Measurements from ENCODE around the gene MUC12. TPM values are rescaled to one million over a fixed set of nuclear protein-coding genes. Genes with fewer than 3 reads are reported as not detected.

Gene MUC12
- total RNA-seq, 1 experiment from 2014 or later, result 6.8 TPM

GRCh38 chr7:100942045-100942774, 27.2 kb upstream of the MUC12 start:
- DNase-seq (ENCODE audit: low read depth, low spot score) (peak; percentile 59), ATAC-seq (peak; percentile 76)
- CTCF ChIA-PET, result no interaction called here
- no peaks in the 10 kb centered on the region for H3K27me3 ChIP-seq (ENCODE audit: control insufficient read depth, insufficient read depth, low read length)
- intact Hi-C loops (cut with micrococcal nuclease; ENCODE audit: unreplicated experiment) (no loop called here), in situ Hi-C loops (cut with HindIII; ENCODE audit: low pct_unique_long_range_greater_than_20kb, low sequenced_read_pairs) (no loop called here)
- no peaks in the 10 kb centered on the region for H3K9me3 ChIP-seq (ENCODE audit: control insufficient read depth, insufficient read depth, low read depth, low read length)
- no peaks in the 10 kb centered on the region for H3K36me3 ChIP-seq (ENCODE audit: control insufficient read depth, insufficient read depth, low read length)
- H3K4me3 ChIP-seq (ENCODE audit: low read depth in 2 of 2, low read length in 2 of 2), result peak overlapping the region; percentile 15 to 34; a peak in 3 of 4 replicates
- peak overlapping the region; percentile 74 for H3K27ac ChIP-seq (ENCODE audit: low read length)
- H3K4me1 ChIP-seq (ENCODE audit: control insufficient read depth, insufficient read depth, low read length), result peaks cover 14% of the 10 kb centered on the region; the same call in 1 of the 2 replicates
- no TSS peak for BruUV-seq (replicated peaks)
- TF ChIP-seq SIN3A (IDR thresholded peaks at IDR 0.05; ENCODE audit: borderline replicate concordance, insufficient read depth, low read depth, low read length), result no peak
- no peak for TF ChIP-seq REST (IDR thresholded peaks at IDR 0.05; ENCODE audit: insufficient read depth in 1 of 2, low read depth in 2 of 2, low read length in 1 of 2)
- TF ChIP-seq CTCF (IDR thresholded peaks at IDR 0.05), result no peak
- peak; percentile 50; the same call in 1 of the 2 replicates for TF ChIP-seq POLR2AphosphoS5 (IDR thresholded peaks at IDR 0.05; ENCODE audit: low read depth, low read length)
- TF ChIP-seq TCF7L2 (IDR thresholded peaks at IDR 0.05; ENCODE audit: low read depth, low read length), result peak; percentile 90
- POLR2A ChIA-PET, result no interaction called here

GRCh38 chr7:100943693-100944092, 25.7 kb upstream of the MUC12 start:
- Histone ChIP-seq H3K9me3 (ENCODE audit: control insufficient read depth, insufficient read depth, low read depth, low read length) (no peaks in the 10 kb centered on the region), H3K4me1 (ENCODE audit: control insufficient read depth, insufficient read depth, low read length) (peaks cover 14% of the 10 kb centered on the region; the same call in 1 of the 2 replicates), H3K36me3 (ENCODE audit: control insufficient read depth, insufficient read depth, low read length) (no peaks in the 10 kb centered on the region), H3K27ac (ENCODE audit: low read length) (peak overlapping the region; percentile 74; the same call in 1 of the 2 replicates), H3K27me3 (ENCODE audit: control insufficient read depth, insufficient read depth, low read length) (no peaks in the 10 kb centered on the region), H3K4me3 (ENCODE audit: low read depth in 2 of 2, low read length in 2 of 2) (no peak overlapping the region)
- no peak for ATAC-seq
- no peak for DNase-seq (ENCODE audit: low read depth, low spot score)
- in situ Hi-C loops (cut with HindIII; ENCODE audit: low pct_unique_long_range_greater_than_20kb, low sequenced_read_pairs) (no loop called here), intact Hi-C loops (cut with micrococcal nuclease; ENCODE audit: unreplicated experiment) (no loop called here)
- CTCF ChIA-PET, result no interaction called here
- no TSS peak for BruUV-seq (replicated peaks)
- TF ChIP-seq CTCF (IDR thresholded peaks at IDR 0.05) (no peak), SIN3A (IDR thresholded peaks at IDR 0.05; ENCODE audit: borderline replicate concordance, insufficient read depth, low read depth, low read length) (no peak), REST (IDR thresholded peaks at IDR 0.05; ENCODE audit: insufficient read depth in 1 of 2, low read depth in 2 of 2, low read length in 1 of 2) (no peak), TCF7L2 (IDR thresholded peaks at IDR 0.05; ENCODE audit: low read depth, low read length) (no peak), POLR2AphosphoS5 (IDR thresholded peaks at IDR 0.05; ENCODE audit: low read depth, low read length) (no peak)
- POLR2A ChIA-PET, result no interaction called here
